Astrocyte (in vitro differentiated cells and primary cell): Measurements from ENCODE around the gene CD34. TPM values are rescaled to one million over a fixed set of nuclear protein-coding genes. Genes with fewer than 3 reads are reported as not detected.
"Not testable (repeated sequence)": the region's sequence is repeated elsewhere in the genome, so short reads cannot be mapped to it uniquely, and the experiment has no call there.

Experiments
- DNase-seq: peaks from one replicate; pipeline ENCODE4 v3.0.0-alpha.2; 2010; ENCODE audit warnings: low read depth
- FAIRE-seq: peaks from 2 replicates; lab custom pipeline; 2011; peaks lifted over from hg19 to GRCh38; lab: Jason Lieb, UNC
- H2AFZ ChIP-seq: 2 replicates; pipeline ENCODE4 v1.6.0; 2012; ENCODE audit warnings: low read depth, low read length, inconsistent platforms
- H3K27ac ChIP-seq: 2 replicates; pipeline ENCODE4 v1.5.1; 2011; ENCODE audit warnings: low read depth, low read length, inconsistent platforms
- H3K27me3 ChIP-seq: 2 replicates; pipeline ENCODE4 v1.6.0; 2011; ENCODE audit warnings: low read length, inconsistent platforms; ENCODE audit not compliant: insufficient read depth
- H3K36me3 ChIP-seq: 2 replicates; pipeline ENCODE4 v1.5.1; 2011; ENCODE audit warnings: low read length, inconsistent platforms; ENCODE audit not compliant: insufficient read depth
- H3K4me1 ChIP-seq: 2 replicates; pipeline ENCODE4 v1.5.1; 2011; ENCODE audit warnings: low read length, inconsistent platforms; ENCODE audit not compliant: insufficient read depth
- H3K4me2 ChIP-seq: 2 replicates; pipeline ENCODE4 v1.6.0; 2012; ENCODE audit warnings: low read length, inconsistent platforms
- H3K4me3 ChIP-seq: 2 replicates; pipeline ENCODE4 v1.5.1; 2011; ENCODE audit warnings: low read depth, mild to moderate bottlenecking, low read length, inconsistent platforms; ENCODE audit not compliant: insufficient read depth
- H3K79me2 ChIP-seq: 2 replicates; pipeline ENCODE4 v1.6.0; 2012; ENCODE audit warnings: mild to moderate bottlenecking, low read length, inconsistent platforms; ENCODE audit not compliant: insufficient read depth
- H3K9ac ChIP-seq: 2 replicates; pipeline ENCODE4 v1.6.0; 2012; ENCODE audit warnings: mild to moderate bottlenecking, low read length, inconsistent platforms
- H3K9me3 ChIP-seq: 2 replicates; pipeline ENCODE4 v1.5.1; 2012; ENCODE audit warnings: low read depth, mild to moderate bottlenecking, low read length, inconsistent platforms; ENCODE audit not compliant: insufficient read depth
- H4K20me1 ChIP-seq: 2 replicates; pipeline ENCODE4 v1.6.0; 2012; ENCODE audit warnings: low read length, inconsistent platforms; ENCODE audit not compliant: insufficient read depth
- H3K27ac Mint-ChIP-seq: one replicate; pipeline ENCODE4 v1.8.0; 2021; ENCODE audit warnings: mild to moderate bottlenecking, mixed read lengths; ENCODE audit not compliant: unreplicated experiment
- H3K27me3 Mint-ChIP-seq: one replicate; pipeline ENCODE4 v1.8.0; 2021; ENCODE audit warnings: low read depth, mixed read lengths; ENCODE audit not compliant: unreplicated experiment
- H3K36me3 Mint-ChIP-seq: one replicate; pipeline ENCODE4 v1.8.0; 2021; ENCODE audit warnings: low read depth, mixed read lengths; ENCODE audit not compliant: unreplicated experiment
- H3K4me1 Mint-ChIP-seq: one replicate; pipeline ENCODE4 v1.8.0; 2021; ENCODE audit warnings: low read depth, mixed read lengths; ENCODE audit not compliant: unreplicated experiment
- H3K4me3 Mint-ChIP-seq: one replicate; pipeline ENCODE4 v1.8.0; 2021; ENCODE audit warnings: mild to moderate bottlenecking, moderate library complexity, mixed read lengths; ENCODE audit not compliant: unreplicated experiment
- H3K9me3 Mint-ChIP-seq: one replicate; pipeline ENCODE4 v1.8.0; 2021; ENCODE audit warnings: mild to moderate bottlenecking, mixed read lengths; ENCODE audit not compliant: unreplicated experiment
- EZH2 ChIP-seq: IDR thresholded peaks from 2 replicates; pipeline ENCODE4 v1.6.1; 2012; ENCODE audit warnings: mild to moderate bottlenecking, low read length, inconsistent platforms; ENCODE audit not compliant: insufficient read depth
- total RNA-seq: library from RNA; stranded (reverse); gene quantifications from 2 replicates; pipeline ENCODE4 v1.2.1, GENCODE V29; 2021
- TF ChIP-seq, protein P1 (sequence below): IDR thresholded peaks from 2 replicates; pipeline ENCODE4 v1.5.1; 2011; ENCODE audit warnings: low read depth, mild to moderate bottlenecking, inconsistent platforms, low read length, moderate library complexity; ENCODE audit not compliant: insufficient read depth

The CD34 gene
- total RNA-seq, 1 donor from 2014 or later: 0.45 TPM

DNA sequence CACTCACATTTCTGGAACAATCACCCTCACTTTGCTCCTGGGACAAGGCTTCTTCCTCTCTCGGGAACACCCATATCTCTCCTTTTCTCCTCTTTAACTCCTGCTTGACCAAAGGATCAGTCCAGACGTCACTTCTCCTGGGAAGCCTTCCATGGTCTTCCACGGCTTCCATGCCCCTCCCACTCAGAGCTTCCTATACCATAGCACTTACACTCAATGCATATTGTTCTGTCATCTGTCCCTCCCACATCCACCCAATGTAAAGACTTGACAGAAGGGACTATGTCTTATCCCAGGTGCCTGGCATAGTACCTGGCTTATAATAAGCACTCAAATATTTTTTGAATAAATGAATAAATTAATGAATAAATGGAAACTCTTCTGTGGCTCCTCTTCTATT lies 28.2 kb downstream of the CD34 start:
- Histone ChIP-seq H3K4me2 (no peak overlapping the region), H3K79me2 (no peaks in the 10 kb centered on the region), H3K36me3 (no peaks in the 10 kb centered on the region), H3K9ac (no peak overlapping the region), H3K27ac (no peak overlapping the region), H3K4me1 (peaks cover 5% of the 10 kb centered on the region), H3K27me3 (no peaks in the 10 kb centered on the region), H3K9me3 (no peaks in the 10 kb centered on the region), H2AFZ (no peak overlapping the region), H4K20me1 (no peaks in the 10 kb centered on the region), H3K4me3 (no peak overlapping the region)
- Mint-ChIP-seq H3K4me1 (peaks cover 7% of the 10 kb centered on the region), H3K4me3 (no peak overlapping the region), H3K9me3 (no peaks in the 10 kb centered on the region), H3K27ac (no peak overlapping the region), H3K27me3 (peaks cover 7% of the 10 kb centered on the region), H3K36me3 (no peaks in the 10 kb centered on the region)
- DNase-seq (no peak), FAIRE-seq (no peak)
- no peak for TF ChIP-seq EZH2
- TF ChIP-seq, protein P1, sequence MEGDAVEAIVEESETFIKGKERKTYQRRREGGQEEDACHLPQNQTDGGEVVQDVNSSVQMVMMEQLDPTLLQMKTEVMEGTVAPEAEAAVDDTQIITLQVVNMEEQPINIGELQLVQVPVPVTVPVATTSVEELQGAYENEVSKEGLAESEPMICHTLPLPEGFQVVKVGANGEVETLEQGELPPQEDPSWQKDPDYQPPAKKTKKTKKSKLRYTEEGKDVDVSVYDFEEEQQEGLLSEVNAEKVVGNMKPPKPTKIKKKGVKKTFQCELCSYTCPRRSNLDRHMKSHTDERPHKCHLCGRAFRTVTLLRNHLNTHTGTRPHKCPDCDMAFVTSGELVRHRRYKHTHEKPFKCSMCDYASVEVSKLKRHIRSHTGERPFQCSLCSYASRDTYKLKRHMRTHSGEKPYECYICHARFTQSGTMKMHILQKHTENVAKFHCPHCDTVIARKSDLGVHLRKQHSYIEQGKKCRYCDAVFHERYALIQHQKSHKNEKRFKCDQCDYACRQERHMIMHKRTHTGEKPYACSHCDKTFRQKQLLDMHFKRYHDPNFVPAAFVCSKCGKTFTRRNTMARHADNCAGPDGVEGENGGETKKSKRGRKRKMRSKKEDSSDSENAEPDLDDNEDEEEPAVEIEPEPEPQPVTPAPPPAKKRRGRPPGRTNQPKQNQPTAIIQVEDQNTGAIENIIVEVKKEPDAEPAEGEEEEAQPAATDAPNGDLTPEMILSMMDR: no peak

DNA sequence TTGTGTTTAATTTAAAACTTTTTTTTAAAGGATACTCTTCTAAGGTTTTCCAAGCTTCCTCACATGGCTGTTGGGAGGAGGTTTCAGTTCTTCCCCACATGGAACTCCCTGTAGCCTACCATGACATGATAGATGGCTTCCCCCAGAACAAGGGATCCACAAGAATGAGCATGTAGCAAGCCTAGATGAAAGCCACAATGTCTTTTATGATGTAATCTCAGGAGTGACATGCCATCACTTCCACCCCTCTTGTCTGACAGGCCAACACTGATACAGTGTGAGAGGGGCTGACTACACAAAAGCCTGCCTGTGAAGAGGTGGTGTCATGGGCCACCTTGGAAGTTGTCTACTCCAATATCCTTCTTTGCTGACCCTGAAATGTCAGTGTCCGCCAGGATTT lies 32.0 kb downstream of the CD34 start:
- H3K9me3 ChIP-seq: no peaks in the 10 kb centered on the region
- no peak overlapping the region for H3K4me3 ChIP-seq
- no peak overlapping the region for H3K4me3 Mint-ChIP-seq
- no peaks in the 10 kb centered on the region for H3K36me3 ChIP-seq
- no peaks in the 10 kb centered on the region for H3K36me3 Mint-ChIP-seq
- H3K4me1 ChIP-seq: no peaks in the 10 kb centered on the region
- no peak overlapping the region for H2AFZ ChIP-seq
- no peaks in the 10 kb centered on the region for H4K20me1 ChIP-seq
- no peaks in the 10 kb centered on the region for H3K27me3 ChIP-seq
- H3K27ac Mint-ChIP-seq: no peak overlapping the region
- H3K9me3 Mint-ChIP-seq: no peaks in the 10 kb centered on the region
- DNase-seq (no peak), FAIRE-seq (no peak)
- H3K4me1 Mint-ChIP-seq: no peaks in the 10 kb centered on the region
- H3K4me2 ChIP-seq: no peak overlapping the region
- TF ChIP-seq EZH2: no peak
- TF ChIP-seq, protein P1: no peak
- peaks cover 15% of the 10 kb centered on the region for H3K27me3 Mint-ChIP-seq
- H3K79me2 ChIP-seq: no peaks in the 10 kb centered on the region
- H3K27ac ChIP-seq: no peak overlapping the region
- H3K9ac ChIP-seq: no peak overlapping the region

GRCh38 chr1:207877914-207878313 lies 33.0 kb downstream of the CD34 start:
- H3K9me3 ChIP-seq, H3K9me3 Mint-ChIP-seq, H3K4me1 Mint-ChIP-seq, H3K9ac ChIP-seq, H3K36me3 ChIP-seq, FAIRE-seq, H2AFZ ChIP-seq, H4K20me1 ChIP-seq, H3K4me2 ChIP-seq, DNase-seq, H3K4me3 ChIP-seq, H3K36me3 Mint-ChIP-seq, H3K4me3 Mint-ChIP-seq, H3K27me3 ChIP-seq, H3K27ac Mint-ChIP-seq, H3K79me2 ChIP-seq, H3K27ac ChIP-seq, H3K4me1 ChIP-seq: not testable (repeated sequence)
- peaks cover 17% of the 10 kb centered on the region for H3K27me3 Mint-ChIP-seq
